ENCODE measurements around the gene SENP3. TPM values are rescaled to one million over a fixed set of nuclear protein-coding genes. Genes with fewer than 3 reads are reported as not detected.

The SENP3 gene
- total RNA-seq, 1 donor from 2014 or later: 87.9 TPM

DNA sequence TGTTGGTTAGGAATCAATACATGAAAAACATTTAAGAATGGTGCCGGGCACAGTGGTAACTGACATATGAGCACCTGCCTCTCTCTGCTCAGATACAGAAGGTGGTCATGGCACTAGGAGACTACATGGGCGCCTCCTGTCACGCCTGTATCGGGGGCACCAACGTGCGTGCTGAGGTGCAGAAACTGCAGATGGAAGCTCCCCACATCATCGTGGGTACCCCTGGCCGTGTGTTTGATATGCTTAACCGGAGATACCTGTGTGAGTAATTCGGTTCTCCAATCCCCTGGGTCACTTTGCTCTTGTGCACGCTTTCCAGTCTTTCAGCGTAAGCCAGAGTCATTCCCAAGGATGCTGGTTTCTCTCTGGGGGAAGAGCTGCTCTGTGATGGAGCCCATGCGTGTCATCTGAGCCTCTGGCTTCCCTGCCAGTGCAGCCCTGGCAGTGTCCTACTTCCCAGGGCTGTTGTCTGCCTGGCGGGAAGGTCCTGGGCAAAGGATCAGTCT, 14.8 kb downstream of the SENP3 start:
- H4K20me1 ChIP-seq (ENCODE audit: low read depth): peaks cover 66% of the 10 kb centered on the region
- Mint-ChIP-seq H3K4me1 (peaks cover 48% of the 10 kb centered on the region), H3K4me3 (peak overlapping the region; percentile 69), H3K27ac (no peak overlapping the region), H3K36me3 (peaks cover 41% of the 10 kb centered on the region), H3K27me3 (ENCODE audit: insufficient read depth, low read depth) (peaks cover 19% of the 10 kb centered on the region), H3K9me3 (no peaks in the 10 kb centered on the region)
- H3K4me3 ChIP-seq: no peak overlapping the region
- no peak overlapping the region for H3K27ac ChIP-seq
- no peaks in the 10 kb centered on the region for H3K9me3 ChIP-seq (ENCODE audit: low read depth)
- H3K4me1 ChIP-seq: peaks cover 17% of the 10 kb centered on the region
- no peak overlapping the region for H3K4me2 ChIP-seq
- H3K9ac ChIP-seq: no peak overlapping the region
- no peaks in the 10 kb centered on the region for H3K27me3 ChIP-seq
- TF ChIP-seq EZH2 (IDR thresholded peaks at IDR 0.05) (no peak), EZH2phosphoT487 (IDR thresholded peaks at IDR 0.05) (no peak)
- TF ChIP-seq, protein P1, sequence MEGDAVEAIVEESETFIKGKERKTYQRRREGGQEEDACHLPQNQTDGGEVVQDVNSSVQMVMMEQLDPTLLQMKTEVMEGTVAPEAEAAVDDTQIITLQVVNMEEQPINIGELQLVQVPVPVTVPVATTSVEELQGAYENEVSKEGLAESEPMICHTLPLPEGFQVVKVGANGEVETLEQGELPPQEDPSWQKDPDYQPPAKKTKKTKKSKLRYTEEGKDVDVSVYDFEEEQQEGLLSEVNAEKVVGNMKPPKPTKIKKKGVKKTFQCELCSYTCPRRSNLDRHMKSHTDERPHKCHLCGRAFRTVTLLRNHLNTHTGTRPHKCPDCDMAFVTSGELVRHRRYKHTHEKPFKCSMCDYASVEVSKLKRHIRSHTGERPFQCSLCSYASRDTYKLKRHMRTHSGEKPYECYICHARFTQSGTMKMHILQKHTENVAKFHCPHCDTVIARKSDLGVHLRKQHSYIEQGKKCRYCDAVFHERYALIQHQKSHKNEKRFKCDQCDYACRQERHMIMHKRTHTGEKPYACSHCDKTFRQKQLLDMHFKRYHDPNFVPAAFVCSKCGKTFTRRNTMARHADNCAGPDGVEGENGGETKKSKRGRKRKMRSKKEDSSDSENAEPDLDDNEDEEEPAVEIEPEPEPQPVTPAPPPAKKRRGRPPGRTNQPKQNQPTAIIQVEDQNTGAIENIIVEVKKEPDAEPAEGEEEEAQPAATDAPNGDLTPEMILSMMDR (IDR thresholded peaks at IDR 0.05): no peak
- H3F3A ChIP-seq (ENCODE audit: low read depth): peaks cover 82% of the 10 kb centered on the region
- DNase-seq (ENCODE audit: low spot score): no peak
- no peak overlapping the region for H2AFZ ChIP-seq (replicated peaks)
- peaks cover 46% of the 10 kb centered on the region for H3K79me2 ChIP-seq (ENCODE audit: low read depth)
- peaks cover 17% of the 10 kb centered on the region for H3K36me3 ChIP-seq

DNA sequence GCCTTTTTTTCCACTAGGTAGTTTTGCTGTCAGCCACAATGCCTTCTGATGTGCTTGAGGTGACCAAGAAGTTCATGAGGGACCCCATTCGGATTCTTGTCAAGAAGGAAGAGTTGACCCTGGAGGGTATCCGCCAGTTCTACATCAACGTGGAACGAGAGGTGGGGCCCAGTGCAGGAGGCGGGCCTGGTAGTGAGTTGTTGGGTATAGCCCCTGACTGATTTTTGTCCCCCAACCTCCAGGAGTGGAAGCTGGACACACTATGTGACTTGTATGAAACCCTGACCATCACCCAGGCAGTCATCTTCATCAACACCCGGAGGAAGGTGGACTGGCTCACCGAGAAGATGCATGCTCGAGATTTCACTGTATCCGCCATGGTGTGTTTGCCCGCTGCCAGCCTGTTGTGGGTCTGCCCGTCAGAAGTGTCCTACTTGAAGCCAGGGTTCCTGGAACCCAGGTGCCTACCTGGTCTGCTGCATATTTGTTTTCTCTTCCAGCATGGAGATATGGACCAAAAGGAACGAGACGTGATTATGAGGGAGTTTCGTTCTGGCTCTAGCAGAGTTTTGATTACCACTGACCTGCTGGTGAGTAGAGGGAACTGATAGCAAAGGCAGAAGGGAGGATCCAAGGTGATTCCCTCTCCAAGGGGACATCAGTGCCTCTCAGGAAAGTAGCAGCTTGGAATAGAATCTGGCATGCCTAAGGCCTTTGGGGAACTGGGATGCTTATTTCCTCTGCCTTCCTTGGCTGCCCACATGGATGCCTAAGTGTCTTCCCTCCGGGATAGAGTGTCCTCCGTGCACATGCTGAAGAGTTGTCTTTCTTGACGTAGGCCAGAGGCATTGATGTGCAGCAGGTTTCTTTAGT, 15.8 kb downstream of the SENP3 start:
- H3K4me3 ChIP-seq: no peak overlapping the region
- H3K4me2 ChIP-seq: no peak overlapping the region
- peaks cover 52% of the 10 kb centered on the region for H3K79me2 ChIP-seq (ENCODE audit: low read depth)
- peaks cover 47% of the 10 kb centered on the region for H3K4me1 Mint-ChIP-seq
- DNase-seq (ENCODE audit: low spot score): no peak
- no peak overlapping the region for H3K27ac Mint-ChIP-seq
- no peak overlapping the region for H3K9ac ChIP-seq
- TF ChIP-seq, protein P1 (IDR thresholded peaks at IDR 0.05): no peak
- H4K20me1 ChIP-seq (ENCODE audit: low read depth): peaks cover 66% of the 10 kb centered on the region
- H3K27me3 Mint-ChIP-seq (ENCODE audit: insufficient read depth, low read depth): peaks cover 19% of the 10 kb centered on the region
- no peaks in the 10 kb centered on the region for H3K9me3 Mint-ChIP-seq
- peaks cover 44% of the 10 kb centered on the region for H3K36me3 Mint-ChIP-seq
- no peaks in the 10 kb centered on the region for H3K27me3 ChIP-seq
- no peak overlapping the region for H2AFZ ChIP-seq (replicated peaks)
- H3K9me3 ChIP-seq (ENCODE audit: low read depth): no peaks in the 10 kb centered on the region
- peaks cover 84% of the 10 kb centered on the region for H3F3A ChIP-seq (ENCODE audit: low read depth)
- peak overlapping the region; percentile 40 for H3K27ac ChIP-seq
- H3K36me3 ChIP-seq: peaks cover 17% of the 10 kb centered on the region
- peak overlapping the region; percentile 48 for H3K4me3 Mint-ChIP-seq
- H3K4me1 ChIP-seq: peaks cover 17% of the 10 kb centered on the region

DNA sequence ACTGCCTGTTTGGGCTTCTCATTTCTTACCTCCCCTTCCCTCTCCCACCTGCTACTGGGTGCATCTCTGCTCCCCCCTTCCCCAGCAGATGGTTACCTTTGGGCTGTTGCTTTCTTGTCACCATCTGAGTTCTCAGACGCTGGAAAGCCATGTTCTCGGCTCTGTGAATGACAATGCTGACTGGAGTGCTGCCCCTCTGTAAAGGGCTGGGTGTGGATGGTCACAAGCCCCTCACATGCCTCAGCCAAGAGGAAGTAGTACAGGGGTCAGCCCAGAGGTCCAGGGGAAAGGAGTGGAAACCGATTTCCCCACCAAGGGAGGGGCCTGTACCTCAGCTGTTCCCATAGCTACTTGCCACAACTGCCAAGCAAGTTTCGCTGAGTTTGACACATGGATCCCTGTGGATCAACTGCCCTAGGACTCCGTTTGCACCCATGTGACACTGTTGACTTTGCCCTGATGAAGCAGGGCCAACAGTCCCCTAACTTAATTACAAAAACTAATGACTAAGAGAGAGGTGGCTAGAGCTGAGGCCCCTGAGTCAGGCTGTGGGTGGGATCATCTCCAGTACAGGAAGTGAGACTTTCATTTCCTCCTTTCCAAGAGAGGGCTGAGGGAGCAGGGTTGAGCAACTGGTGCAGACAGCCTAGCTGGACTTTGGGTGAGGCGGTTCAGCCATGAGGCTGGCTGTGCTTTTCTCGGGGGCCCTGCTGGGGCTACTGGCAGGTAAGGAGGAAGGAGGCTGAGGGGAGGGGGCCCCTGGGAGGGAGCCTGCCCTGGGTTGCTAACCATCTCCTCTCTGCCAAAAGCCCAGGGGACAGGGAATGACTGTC, 17.5 kb downstream of the SENP3 start, which contains the start of gene CD68:
CD68 (plus strand) TSS at position 638 of the 833 bp plus-strand sequence; CDS start at position 678, 40 bp downstream.
- Histone ChIP-seq H3K27ac (peak within 1 kb of the TSS; percentile 59), H2AFZ (replicated peaks) (no peak within 1 kb of the TSS), H3F3A (ENCODE audit: low read depth) (peaks cover 87% of the 10 kb centered on the region), H3K79me2 (ENCODE audit: low read depth) (peaks cover 44% of the 10 kb centered on the region), H3K4me2 (no peak within 1 kb of the TSS), H3K4me1 (peaks cover 23% of the 10 kb centered on the region), H4K20me1 (ENCODE audit: low read depth) (peaks cover 51% of the 10 kb centered on the region), H3K9me3 (ENCODE audit: low read depth) (no peaks in the 10 kb centered on the region), H3K27me3 (no peaks in the 10 kb centered on the region), H3K36me3 (peaks cover 17% of the 10 kb centered on the region), H3K4me3 (no peak within 1 kb of the TSS), H3K9ac (no peak within 1 kb of the TSS)
- TF ChIP-seq, protein P1 (IDR thresholded peaks at IDR 0.05): no peak
- no peak for TF ChIP-seq EZH2phosphoT487 (IDR thresholded peaks at IDR 0.05)
- Mint-ChIP-seq H3K27ac (peak within 1 kb of the TSS; percentile 57), H3K4me1 (peaks cover 54% of the 10 kb centered on the region), H3K9me3 (no peaks in the 10 kb centered on the region), H3K4me3 (peak within 1 kb of the TSS; percentile 16), H3K27me3 (ENCODE audit: insufficient read depth, low read depth) (peaks cover 19% of the 10 kb centered on the region), H3K36me3 (peaks cover 38% of the 10 kb centered on the region)
- DNase-seq (ENCODE audit: low spot score): no peak

Data from neural progenitor cell (in vitro differentiated cells).